Posterior cingulate gyrus (tissue), 11 donors: ENCODE measurements around the gene OCA2.
"Not testable (repeated sequence)": the region's sequence is repeated elsewhere in the genome, so short reads cannot be mapped to it uniquely, and the experiment has no call there.

Experiments
- DNase-seq, 10 donors: peaks; one replicate each; pipeline versions ENCODE4 v3.0.0 to v3.0.0-alpha.2; 2020 to 2021; ENCODE audit warnings: mixed read lengths in 3 of 10
- intact Hi-C: fragments of 100-400 bp; cut with DNase I; formaldehyde crosslinking; loops from one replicate; pipeline ENCODE4 v1.15.1; 2023

The OCA2 gene

GRCh38 chr15:27713850-27714249 lies 385.3 kb downstream of the OCA2 start:
- intact Hi-C loops, result not testable (repeated sequence)

GRCh38 chr15:27707257-27707656 lies 391.9 kb downstream of the OCA2 start:
- DNase-seq, result peak in 1 of 10 donors; percentile 80
- intact Hi-C loops, result no loop called here

More at GRCh38 chr15:27713850-27714249, 385.3 kb downstream of the OCA2 start:
- not testable (repeated sequence) for DNase-seq

- no peak for DNase-seq
These were observed 392.8 kb downstream of the OCA2 start for GRCh38 chr15:27706300-27706699.

GRCh38 chr15:27705056-27705455 lies 394.1 kb downstream of the OCA2 start:
- DNase-seq, result peak in 8 of 10 donors; percentile 36 to 94 (median 68)
- intact Hi-C loops, result no loop called here

More at GRCh38 chr15:27706300-27706699, 392.8 kb downstream of the OCA2 start:
- intact Hi-C loops, result no loop called here
